ENCODE data around the gene WIPI1.
"Not testable (repeated sequence)": the region's sequence is repeated elsewhere in the genome, so short reads cannot be mapped to it uniquely, and the experiment has no call there.

Gene WIPI1

DNA sequence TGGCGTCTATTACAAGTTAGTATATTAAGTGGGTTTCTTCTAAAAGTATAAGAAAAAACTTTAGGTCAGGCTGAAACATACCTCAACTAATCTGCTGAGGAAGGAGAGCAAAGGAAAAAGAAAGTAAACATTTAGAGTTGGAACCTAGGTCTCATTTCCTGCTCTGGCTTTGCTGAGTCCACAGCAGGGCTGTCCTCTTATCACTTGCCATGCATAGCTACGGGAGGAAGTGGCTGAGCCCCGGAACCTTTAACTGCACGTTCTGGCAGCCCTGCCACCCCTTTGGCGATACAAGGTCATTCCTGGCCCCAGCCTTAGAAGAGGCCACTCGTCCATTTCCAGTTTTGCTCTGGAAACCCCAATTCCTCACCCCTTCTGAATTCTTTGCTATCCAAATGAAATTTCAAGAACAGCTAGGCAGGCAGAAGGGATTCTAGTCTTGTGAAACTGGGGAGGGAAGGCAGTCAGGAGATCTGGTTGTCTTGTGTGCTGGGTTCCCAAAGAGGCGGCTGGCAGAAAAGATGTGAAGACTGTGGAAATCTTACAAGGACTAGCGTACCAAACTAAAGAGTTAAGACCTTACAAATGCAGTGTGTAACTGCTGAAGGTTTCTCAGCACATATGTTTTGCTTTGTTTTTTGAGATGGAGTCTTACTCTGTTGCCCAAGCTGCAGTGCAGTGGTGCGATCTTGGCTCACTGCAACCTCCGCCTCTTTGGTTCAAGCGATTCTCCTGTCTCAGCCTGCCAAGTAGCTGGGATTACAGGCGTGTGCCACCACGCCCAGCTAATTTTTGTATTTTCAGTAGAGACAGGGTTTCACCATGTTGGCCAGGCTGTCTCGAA lies 19.1 kb downstream of the WIPI1 start:
- DNase-seq: no peak

DNA sequence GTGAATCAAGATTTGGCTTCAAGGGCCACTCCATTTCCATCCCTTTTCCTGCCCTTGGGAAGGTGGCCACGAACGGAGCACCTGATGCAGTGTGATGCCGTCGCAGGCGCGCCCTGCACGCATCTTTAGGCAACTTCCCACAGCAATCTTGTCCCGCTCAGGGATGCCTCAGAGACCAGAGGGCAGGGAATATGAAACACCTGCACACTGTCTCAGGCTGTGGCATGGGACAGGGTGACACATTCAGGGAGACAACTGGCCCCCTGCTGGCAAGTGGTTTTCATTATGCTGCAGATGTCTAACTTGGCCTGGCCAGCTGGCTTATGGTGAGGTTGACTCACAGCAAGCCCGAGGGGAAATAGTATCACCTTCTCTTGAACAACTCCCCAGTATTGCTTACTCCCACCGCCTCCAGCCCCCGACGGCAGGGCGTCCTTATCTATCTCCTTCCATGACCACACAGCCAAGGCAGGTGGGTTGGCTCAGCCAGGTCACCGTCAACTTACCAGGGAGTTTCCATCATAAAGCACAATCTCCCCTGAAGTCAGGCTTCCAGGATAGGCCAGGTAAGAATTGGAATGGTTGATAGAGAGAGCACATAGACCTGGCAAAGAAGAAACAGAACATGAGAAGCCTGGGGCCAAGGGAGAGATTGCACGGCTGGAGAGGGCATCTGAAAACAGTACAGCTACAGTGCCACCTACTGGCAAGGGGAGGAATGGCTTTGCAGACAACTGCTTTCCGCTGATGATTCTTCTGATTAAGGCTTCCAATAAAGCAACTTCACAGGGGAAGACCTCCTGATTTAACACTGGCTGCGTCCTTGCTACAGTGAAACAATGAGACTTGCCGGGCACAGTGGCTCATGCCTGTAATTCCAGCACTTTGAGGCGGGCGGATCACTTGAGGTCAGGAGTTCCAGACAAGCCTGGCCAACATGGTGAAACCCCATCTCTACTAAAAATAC lies 21.1 kb downstream of the WIPI1 start:
- peak; percentile 54 for DNase-seq

DNA sequence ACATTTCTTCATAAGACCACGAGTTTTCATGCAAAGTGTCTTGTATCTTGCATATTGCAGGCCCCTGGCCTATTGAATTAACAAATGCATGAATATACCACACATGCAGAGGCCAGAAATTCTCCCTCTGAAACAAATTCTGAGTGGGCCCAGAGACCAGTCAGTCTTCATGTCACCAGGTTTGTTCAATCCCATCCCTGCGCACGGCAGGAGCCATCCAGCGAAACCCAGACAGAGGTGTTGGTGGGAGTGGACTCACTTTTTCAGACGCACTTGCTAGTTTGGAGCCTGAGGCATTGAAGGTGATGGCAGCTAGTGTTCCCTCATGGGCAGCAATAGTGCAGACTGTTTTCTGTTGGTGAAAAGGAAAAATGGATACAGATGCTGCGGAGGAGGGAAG lies 21.9 kb downstream of the WIPI1 start:
- DNase-seq: no peak

DNA sequence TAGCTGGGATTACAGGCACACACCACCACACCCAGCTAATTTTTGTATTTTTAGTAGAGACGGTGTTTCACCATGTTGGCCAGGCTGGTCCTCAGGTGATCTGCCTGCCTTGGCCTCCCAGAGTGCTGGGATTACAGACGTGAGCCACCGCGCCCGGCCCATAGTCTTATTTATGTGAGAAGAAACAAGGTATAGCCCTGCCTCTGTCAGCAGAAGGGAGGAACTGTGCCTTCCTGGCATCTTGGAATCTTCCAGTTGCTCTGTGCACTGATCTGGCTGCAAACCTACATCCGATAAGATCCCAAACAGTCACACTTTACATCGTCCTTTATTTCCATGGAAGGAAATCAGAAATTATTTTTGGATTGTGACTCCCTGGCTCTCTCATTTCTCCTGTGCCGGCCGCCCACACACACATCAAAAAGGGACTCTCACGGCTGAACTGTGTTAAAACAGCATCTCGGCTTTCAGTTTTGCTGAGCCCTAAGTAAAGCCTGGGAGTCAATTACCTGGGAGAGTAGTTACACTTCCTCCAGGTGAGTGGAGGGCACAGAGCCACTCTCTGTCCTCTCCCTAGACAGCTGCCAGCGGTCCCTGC lies 23.3 kb downstream of the WIPI1 start:
- DNase-seq: no peak

DNA sequence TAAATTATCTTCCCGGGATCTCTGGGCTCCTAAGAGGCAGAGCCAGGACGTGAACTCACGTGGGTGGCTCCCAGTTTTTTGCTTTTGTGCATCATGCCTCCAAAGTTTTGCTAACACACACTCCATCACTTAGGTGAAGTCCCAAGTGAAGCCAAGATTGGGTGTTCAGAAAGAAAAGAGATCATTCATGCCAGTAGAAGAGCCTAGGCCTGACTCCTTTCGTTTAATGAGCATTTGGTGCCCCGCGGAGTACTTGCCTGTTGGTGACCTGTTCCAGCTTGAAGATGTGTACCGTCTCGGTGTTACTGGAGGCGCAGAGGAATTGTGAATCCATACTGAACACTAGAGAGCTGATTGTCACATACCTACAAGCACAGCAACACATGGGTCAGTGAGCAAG lies 24.1 kb downstream of the WIPI1 start:
- no peak for DNase-seq

DNA sequence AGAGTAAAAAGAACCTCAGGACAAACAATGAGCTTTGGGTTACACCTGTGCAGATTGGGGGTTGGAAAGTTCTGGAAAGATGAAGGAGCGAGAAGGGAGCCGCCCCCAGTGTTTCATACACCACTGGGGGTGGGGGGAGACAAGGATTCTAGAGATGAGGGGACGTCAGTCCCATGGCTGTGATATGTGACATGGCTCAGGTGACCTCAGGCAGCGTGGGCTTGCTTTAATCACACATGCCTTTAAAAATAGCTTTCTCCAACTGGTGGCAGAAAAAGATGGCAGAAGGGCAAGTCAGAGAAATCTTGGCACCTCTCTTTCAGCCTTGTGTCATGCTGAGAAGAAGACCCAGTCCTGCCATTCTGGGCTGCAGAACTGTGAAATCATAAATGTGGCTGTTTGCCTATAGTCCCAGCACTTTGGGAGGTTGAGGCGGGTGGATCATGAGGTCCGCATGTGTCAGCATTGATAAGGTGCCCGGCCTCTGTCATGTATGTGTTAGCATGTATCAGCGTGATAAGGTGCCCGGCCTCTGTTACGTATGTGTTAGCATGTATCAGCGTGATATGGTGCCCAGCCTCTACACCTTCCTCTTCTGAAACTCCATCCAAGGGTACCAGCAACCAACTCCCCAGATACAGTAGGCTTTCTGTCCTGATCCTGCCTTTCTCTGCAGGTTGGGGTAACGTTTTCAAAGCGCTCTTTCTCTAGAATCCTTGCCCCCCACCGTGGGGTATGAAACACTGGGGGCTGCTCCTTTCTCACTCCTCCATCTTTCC lies 25.0 kb downstream of the WIPI1 start:
- no peak for DNase-seq

DNA sequence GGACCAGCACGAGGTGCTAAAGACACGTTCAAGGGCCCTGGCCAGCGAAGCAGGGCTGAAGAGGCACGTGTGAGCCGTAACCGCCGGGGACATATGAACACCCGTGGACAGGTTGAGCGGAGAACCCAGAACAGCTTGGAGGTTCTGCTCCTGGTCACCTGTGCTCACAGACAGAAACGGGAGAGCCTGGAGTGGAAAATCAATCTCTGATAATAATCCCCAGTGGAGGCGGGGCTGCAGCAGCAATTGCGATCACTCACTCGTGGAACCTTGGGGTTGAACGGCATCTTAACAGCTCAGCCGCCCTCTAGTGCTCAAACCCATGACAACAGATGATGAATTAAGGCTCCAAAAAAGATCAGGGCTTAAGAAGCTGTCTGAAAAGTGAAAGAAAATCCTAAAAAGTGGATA lies 25.6 kb downstream of the WIPI1 start:
- no peak for DNase-seq

DNA sequence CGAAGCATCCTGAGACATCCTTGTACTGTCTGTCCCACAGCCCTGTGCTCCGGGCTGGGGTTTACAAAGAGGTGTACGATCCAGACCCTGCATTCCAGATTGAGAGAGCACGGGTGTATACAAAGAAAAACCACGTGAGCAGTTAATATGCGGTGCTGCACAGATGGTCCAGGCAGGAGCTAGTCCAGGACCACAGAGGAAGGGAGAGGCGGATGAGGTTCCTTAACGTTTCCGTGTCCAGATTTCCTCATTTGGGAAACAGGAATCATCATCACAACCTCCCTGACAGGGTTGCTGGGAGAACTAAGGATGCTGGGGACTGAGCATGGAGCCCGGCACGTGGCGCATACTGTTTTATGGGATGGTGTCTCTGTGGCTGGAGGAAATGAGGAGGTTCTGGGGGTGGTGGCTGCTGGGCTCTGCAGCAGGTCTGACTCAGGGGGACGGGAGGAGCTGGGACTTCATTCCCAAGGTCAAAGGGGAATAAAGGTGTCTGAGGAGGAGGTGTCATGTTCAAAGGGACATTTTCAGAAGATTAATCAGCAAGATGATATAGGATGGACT lies 26.2 kb downstream of the WIPI1 start:
- no peak for DNase-seq

DNA sequence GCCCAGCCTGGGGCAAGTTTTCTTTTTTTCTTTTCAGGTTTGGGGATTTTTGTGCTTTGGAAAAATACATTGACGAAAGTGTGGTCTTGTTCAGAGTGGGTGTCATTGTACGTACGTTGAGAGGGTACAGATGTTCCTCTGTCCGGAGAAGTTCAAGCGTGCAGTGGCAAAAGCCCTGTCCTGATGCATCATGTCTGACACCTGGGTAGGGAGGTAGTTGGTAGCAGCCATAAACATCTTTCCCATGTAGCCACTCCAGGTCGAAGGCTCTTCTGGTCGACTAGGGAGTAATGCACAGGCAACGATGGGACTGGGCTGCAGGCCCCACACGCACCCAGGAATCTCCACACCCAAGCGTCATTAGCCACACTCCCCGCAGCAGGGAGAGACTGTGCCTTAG lies 27.4 kb downstream of the WIPI1 start:
- DNase-seq: no peak

DNA sequence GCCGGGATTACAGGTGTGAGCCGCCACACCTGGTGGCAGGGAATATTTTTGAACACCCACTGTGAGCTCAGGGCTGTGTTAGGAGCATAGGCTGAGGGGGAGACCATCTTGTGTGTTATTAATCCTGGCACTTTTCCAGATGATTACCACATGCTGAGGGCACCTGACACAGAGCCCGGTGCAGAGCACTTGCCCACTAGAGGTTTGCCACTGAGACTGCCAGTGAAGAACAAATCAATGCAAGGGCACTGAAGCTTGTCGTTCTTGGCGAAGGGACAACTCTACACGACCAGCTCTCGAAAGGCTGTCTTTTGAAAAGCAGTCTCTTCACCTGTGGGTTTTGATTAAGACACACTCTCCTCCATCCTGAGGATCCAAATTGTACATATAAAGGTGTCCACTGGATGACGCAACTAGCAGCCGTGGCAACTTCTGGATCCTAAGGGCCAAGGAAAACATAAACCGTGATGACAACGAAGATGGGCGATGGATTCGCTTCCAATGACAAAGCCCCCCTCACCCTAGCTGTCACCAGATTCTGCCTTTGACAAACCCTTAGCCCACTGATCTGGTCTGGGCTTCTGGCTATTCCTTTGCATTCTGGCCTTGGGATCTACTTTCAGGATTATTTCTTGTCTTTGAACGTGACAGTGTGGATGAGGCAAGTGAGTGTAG lies 28.7 kb downstream of the WIPI1 start:
- no peak for DNase-seq

DNA sequence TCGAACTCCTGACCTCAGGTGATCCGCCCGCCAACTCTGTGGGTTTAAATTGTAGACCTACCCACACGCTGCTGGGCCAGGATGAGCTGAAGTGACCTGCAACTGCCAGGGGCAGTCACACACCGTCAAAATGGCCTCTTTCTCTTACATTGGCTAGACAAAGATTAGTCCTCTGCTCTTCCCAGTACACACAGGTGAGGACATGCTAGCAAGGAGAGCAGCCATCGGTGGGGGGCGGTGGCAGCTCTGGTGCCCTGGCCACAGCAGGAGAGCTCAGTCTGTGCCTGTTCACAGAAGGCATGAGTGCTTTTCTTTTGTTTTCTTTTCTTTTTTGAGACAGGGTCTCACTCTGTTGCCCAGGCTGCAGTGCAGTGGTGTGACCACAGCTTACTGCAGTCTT lies 29.7 kb downstream of the WIPI1 start:
- DNase-seq: no peak

DNA sequence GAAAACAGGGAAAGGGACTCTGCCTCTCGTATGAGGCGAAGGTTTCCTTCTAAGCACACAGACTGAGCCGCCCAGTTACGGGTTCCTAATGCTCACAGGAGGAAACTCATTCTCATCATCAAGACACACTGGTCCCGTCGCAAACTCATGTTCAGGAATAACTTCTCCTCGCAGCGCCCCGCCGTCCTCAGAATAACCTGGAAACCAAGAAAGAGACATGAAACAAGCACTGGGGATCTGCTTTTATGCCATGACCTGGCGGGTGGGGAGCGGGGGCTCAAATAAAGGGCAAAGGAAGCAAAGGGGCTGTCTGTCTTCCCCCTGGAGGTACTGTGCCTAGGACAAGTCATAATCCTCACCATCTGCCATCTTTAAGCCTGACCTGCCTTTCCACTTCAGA lies 31.3 kb downstream of the WIPI1 start:
- no peak for DNase-seq

DNA sequence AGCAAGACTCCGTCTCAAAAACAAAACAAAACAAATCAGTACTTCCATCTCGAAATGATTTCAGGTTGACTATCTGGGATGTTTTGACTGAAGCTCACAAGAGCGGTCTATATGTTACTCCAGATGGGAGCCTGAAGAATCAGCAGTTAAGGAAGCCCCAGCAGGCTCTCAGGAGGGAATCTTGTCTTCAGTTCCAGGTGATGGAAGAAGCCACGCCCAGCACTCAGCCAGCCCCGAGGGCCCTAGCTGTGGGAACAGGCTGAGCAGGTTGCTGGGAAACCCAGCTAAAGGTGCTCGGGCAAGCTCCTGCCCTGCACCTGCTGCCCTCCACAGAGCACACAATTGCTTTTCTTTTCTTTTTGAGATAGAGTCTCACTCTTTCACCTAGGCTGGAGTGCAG lies 32.4 kb downstream of the WIPI1 start:
- no peak for DNase-seq

DNA sequence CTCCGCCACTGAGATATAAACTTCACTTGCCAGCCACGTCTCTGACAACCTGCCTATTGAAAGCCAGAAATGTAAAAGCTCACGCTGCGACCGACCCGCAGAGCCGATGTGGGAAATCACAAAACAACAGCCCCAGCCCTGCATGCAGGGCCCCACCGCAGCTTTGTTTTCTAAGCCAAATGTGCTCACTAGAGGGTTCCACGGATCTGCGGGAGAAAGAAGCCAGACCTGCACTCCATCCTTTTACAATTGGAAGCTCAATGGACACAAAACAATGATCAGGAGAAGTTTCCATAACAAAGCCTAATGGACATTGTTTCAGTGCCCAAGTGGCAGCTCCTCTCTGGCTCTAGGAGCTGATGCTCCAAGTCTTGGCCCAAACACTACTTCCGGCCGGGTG lies 33.1 kb downstream of the WIPI1 start:
- no peak for DNase-seq

DNA sequence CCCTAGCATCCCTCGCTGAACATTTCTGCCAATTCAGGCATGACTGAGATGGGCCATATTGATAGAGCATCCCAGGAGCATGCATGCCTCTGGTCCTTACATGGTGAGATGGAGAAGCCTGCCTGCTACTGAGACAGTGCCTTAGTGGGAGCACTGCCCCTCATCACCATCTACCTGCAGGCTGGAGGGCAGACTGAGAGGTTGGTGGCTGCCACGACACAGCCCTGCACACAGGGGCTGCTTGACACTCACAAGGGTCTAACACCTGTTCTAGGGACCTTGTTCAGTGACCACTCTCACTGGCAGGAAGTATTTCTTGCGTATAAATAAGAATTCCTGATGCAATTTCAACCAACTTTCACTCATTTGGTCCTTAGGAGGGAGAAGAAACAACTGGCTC lies 34.0 kb downstream of the WIPI1 start:
- no peak for DNase-seq

DNA sequence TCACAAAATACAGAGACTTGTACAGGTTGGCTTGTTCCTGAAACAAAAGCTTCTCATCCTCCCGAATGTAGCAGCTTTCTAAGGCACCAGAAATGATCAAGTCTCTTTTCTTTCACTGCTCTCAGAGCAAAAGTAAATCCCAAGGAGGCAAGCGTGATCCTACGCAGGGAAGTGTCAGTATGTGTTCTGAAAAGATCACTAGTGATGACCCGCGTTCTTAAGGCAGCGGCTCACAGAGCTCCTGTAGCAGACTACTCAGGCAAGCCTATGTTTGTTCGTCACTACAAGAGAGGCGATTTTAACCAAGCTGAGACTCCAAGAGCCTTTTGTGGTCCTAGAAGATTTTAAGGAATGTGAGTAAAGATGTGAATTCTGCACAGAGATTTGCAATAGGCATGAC lies 34.5 kb downstream of the WIPI1 start:
- DNase-seq: no peak

DNA sequence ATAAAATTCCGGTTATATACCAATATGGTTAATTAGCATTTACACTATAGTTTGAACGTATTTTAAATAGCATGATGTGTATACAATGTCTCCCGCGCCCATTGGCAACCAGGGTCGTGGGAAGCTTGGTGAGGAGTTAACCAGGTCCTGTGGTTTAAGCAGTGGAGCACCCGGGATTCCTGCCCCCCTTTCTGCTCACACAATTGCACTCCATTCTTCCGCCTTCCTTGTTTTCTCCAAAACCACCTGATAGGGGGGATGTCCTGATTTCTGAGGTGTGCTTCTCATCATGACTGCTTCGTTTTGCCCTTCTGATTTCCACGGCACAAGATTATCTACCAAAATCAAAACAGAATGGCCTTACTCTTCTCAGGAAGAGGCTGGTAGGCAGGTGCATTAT lies 35.8 kb downstream of the WIPI1 start:
- DNase-seq: no peak

DNA sequence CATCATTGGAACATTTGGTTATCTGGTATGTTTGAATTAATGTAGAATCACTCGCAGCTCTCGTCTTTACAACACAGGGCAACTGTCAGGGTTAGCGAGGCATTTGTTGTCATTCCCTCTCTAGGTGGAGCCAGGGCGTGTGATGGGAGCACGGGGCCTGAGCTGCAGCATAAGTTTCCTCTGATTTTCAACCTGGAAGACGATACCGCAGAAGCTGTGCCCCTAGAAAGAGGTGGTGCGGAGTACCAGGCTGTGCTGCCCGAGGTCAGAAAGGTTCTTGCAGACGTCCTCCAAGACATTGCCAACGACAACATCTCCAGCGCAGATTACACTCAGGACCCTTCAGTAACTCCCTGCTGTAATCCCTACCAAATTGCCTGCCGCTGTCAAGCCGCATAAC lies 37.2 kb downstream of the WIPI1 start:
- no peak for DNase-seq

DNA sequence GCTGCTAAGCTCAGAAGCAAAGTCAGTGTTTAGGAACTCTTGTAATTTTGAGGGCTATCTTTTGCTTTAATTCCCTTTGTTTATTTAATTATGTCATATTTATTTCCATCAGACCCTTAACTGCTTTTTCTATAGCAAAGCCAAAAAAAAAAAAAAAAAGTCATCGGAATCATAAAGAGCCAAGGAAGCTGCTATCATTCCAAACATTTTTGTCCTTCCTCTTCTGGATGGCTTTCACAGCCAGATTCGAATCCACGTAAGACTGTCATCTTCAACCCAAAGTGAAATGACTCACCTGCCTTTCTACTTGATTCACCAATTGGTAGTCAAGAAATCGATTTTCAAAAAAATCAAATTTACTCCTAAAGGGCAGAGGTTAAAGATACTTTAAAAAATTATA lies 38.4 kb downstream of the WIPI1 start:
- DNase-seq: no peak

DNA sequence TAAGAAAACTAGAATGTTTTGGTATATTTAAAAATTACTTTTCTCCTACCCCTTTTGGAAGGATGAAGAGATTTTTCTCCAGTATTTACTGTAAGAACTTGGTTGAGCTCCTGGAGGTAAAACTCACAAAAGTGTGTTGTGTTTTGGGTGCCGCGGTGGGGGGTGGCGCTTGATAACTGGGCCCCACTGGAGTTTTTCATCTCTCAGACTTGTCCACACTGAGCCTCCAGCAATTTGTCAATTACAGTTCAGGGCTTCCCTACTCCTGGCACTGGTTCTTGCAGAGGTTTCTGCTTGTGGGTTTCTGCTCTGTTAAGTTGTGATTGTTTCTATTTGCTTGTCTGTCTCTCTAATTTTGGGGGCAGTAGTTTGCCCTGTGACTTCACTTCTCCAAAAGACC lies 40.0 kb downstream of the WIPI1 start:
- no peak for DNase-seq

DNA sequence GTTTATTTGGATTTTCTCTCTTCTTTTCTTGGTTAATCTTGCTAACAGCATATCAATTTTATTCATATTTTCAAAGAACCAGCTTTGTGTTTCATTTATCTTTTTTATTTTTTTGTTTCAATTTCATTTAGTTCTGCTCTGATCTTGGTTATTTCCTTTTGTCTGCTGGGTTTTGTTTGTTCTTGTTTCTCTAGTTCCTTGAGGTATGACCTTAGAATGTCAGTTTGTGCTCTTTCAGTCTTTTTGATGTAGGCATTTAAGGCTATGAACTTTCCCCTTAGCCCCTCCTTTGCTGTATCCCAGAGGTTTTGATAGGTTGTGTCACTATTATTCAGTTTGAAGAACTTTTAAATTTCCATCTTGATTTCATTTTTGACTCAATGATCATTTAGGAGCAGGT lies 42.4 kb downstream of the WIPI1 start:
- DNase-seq: not testable (repeated sequence)
